HCT116 (cell line): ENCODE measurements around the gene PODNL1. TPM values are rescaled to one million over a fixed set of nuclear protein-coding genes. Genes with fewer than 3 reads are reported as not detected.

Experiments used
- ATAC-seq: fragments of 200-7000 bp; cut with Tn5 transposase; 2 replicates; pipeline ENCODE4 v1.9.1; 2020; ENCODE audit warnings: mild to moderate bottlenecking, moderate library complexity
- BruUV-seq: library from RNA; stranded (reverse); fragments of 400-500 nt; replicated peaks from 2 replicates; lab custom pipeline; 2021; lab: Mats Ljungman, UMichigan
- CTCF ChIA-PET: fragments of 300-600 bp; sonication (Branson Sonifier 250); formaldehyde crosslinking; loops from one replicate; lab custom pipeline; 2021; ENCODE audit warnings: antibody characterized with exemption; lab: Charles Lee
- POLR2A ChIA-PET: fragments of 300-600, 350-600 bp; sonication (Branson Sonifier 250); formaldehyde crosslinking; loops from one replicate; lab custom pipeline; 2021; ENCODE audit warnings: antibody characterized with exemption; lab: Charles Lee
- RAD21 ChIA-PET, 2 experiments: fragments of 300-600 bp; sonication (Branson Sonifier 250); formaldehyde crosslinking; loops; one replicate each; lab custom pipeline; 2023; ENCODE audit warnings: low total read pairs in 2 of 2; ENCODE audit not compliant: uncharacterized antibody in 2 of 2, unreplicated experiment in 2 of 2, low non-redundant PET in 1 of 2; lab: Charles Lee
- DNase-seq: peaks from one replicate; pipeline ENCODE4 v3.0.0-alpha.2; 2010; ENCODE audit warnings: low read depth, low spot score
- H2AFZ ChIP-seq: fragments of 200-600 bp; shearing (Covaris generic), sonication (generic); 2 replicates; pipeline ENCODE4 v1.6.1; 2017; ENCODE audit warnings: low read depth, mixed run types, mixed read lengths, antibody characterized with exemption, low read length; ENCODE audit not compliant: poor library complexity, severe bottlenecking
- H3K27ac ChIP-seq: 2 replicates; pipeline ENCODE4 v1.5.1; 2012; ENCODE audit warnings: low read depth, low read length
- H3K27me3 ChIP-seq: fragments of 200-600 bp; sonication (generic); 2 replicates; pipeline ENCODE4 v1.6.1; 2016; ENCODE audit warnings: mixed run types, low read length, mixed read lengths; ENCODE audit not compliant: insufficient read depth
- H3K36me3 ChIP-seq, 2 experiments: fragments of 200-500 bp in 1 of 2; fragments of 200-600 bp in 1 of 2; sonication (Bioruptor generic) in 1 of 2; sonication (generic) in 1 of 2; 2 replicates each; pipeline versions ENCODE4 v1.5.1 to v1.6.1; 2014 to 2016; ENCODE audit warnings: low read length in 2 of 2, inconsistent platforms in 1 of 2, mixed read lengths in 1 of 2, mixed run types in 1 of 2; ENCODE audit not compliant: insufficient read depth in 2 of 2, control insufficient read depth in 1 of 2
- H3K4me1 ChIP-seq, 2 experiments: fragments of 200-600 bp in 1 of 2; sonication (generic) in 1 of 2; 2 replicates each; pipeline versions ENCODE4 v1.5.1 to v1.6.1; 2012 to 2017; ENCODE audit warnings: low read length in 2 of 2, inconsistent platforms in 1 of 2, mild to moderate bottlenecking in 1 of 2, mixed read lengths in 1 of 2, mixed run types in 1 of 2, moderate library complexity in 1 of 2; ENCODE audit not compliant: insufficient read depth in 2 of 2, control insufficient read depth in 1 of 2
- H3K4me2 ChIP-seq: fragments of 200-600 bp; sonication (generic); 2 replicates; pipeline ENCODE4 v1.6.1; 2017; ENCODE audit warnings: mixed run types, low read length, mixed read lengths
- H3K4me3 ChIP-seq, 2 experiments: fragments of 200-600 bp in 1 of 2; sonication (generic) in 1 of 2; replicated peaks in 1 of 2; 2 replicates each; pipeline ENCODE4 v1.5.1; 2011 to 2016; ENCODE audit warnings: low read length in 2 of 2, control low read depth in 1 of 2, low read depth in 1 of 2, mild to moderate bottlenecking in 1 of 2, mixed read lengths in 1 of 2, mixed run types in 1 of 2
- H3K79me2 ChIP-seq: fragments of 200-600 bp; sonication (generic); 2 replicates; pipeline ENCODE4 v1.6.1; 2017; ENCODE audit warnings: mild to moderate bottlenecking, mixed run types, low read length, moderate library complexity, mixed read lengths; ENCODE audit not compliant: insufficient read depth
- H3K9ac ChIP-seq: fragments of 200-600 bp; sonication (generic); 2 replicates; pipeline ENCODE4 v1.6.1; 2016; ENCODE audit warnings: low read length, mixed read lengths
- H3K9me2 ChIP-seq: fragments of 200-600 bp; sonication (generic), shearing (Covaris generic); 2 replicates; pipeline ENCODE4 v1.6.1; 2017; ENCODE audit warnings: mixed run types, mild to moderate bottlenecking, moderate library complexity; ENCODE audit not compliant: insufficient read depth
- H3K9me3 ChIP-seq, 2 experiments: fragments of 200-500 bp in 1 of 2; fragments of 200-600 bp in 1 of 2; sonication (Bioruptor generic) in 1 of 2; sonication (generic) in 1 of 2; 2 replicates each; pipeline ENCODE4 v1.6.1; 2014 to 2017; ENCODE audit warnings: low read length in 2 of 2, mixed read lengths in 2 of 2, inconsistent platforms in 1 of 2, low read depth in 1 of 2, mild to moderate bottlenecking in 1 of 2, mixed run types in 1 of 2, moderate library complexity in 1 of 2; ENCODE audit not compliant: control insufficient read depth in 1 of 2, insufficient read depth in 1 of 2
- H4K20me1 ChIP-seq: fragments of 200-600 bp; sonication (generic), shearing (Covaris generic); 2 replicates; pipeline ENCODE4 v1.6.1; 2017; ENCODE audit warnings: mixed run types, mild to moderate bottlenecking, moderate library complexity; ENCODE audit not compliant: insufficient read depth
- CEBPB ChIP-seq: IDR thresholded peaks from 2 replicates; pipeline ENCODE4 v1.6.1; 2012; ENCODE audit warnings: low read depth
- EGR1 ChIP-seq: IDR thresholded peaks from 2 replicates; pipeline ENCODE4 v1.6.1; 2012; ENCODE audit warnings: low read depth
- JUND ChIP-seq: IDR thresholded peaks from 2 replicates; pipeline ENCODE4 v1.6.1; 2012
- POLR2A ChIP-seq: IDR thresholded peaks from 2 replicates; pipeline ENCODE4 v1.7.0; 2011; ENCODE audit warnings: borderline replicate concordance; ENCODE audit not compliant: insufficient read depth, insufficient read length; ENCODE audit errors: extremely low read depth
- RAD21 ChIP-seq: IDR thresholded peaks from 2 replicates; pipeline ENCODE4 v1.6.1; 2012; ENCODE audit warnings: low read depth, mild to moderate bottlenecking
- SIN3A ChIP-seq: IDR thresholded peaks from 2 replicates; pipeline ENCODE4 v1.6.1; 2012; ENCODE audit warnings: low read depth
- SP1 ChIP-seq: IDR thresholded peaks from 2 replicates; pipeline ENCODE4 v1.6.1; 2012; ENCODE audit warnings: low read depth
- TCF7L2 ChIP-seq: IDR thresholded peaks from 2 replicates; pipeline ENCODE4 v1.7.0; 2011; ENCODE audit warnings: borderline replicate concordance, inconsistent platforms; ENCODE audit not compliant: insufficient read depth, insufficient read length; ENCODE audit errors: extremely low read depth
- ZFX ChIP-seq: fragments of 450-650 bp; IDR thresholded peaks from 2 replicates; pipeline ENCODE4 v1.6.1; 2017
- ZNF274 ChIP-seq: fragments of 200-500 bp; sonication (Bioruptor generic); IDR thresholded peaks from 2 replicates; pipeline ENCODE4 v1.6.1; 2014; ENCODE audit warnings: mild to moderate bottlenecking, low read depth, low read length, inconsistent platforms
- intact Hi-C: fragments of 100-400 bp; cut with micrococcal nuclease; formaldehyde crosslinking; loops from 2 replicates; pipeline ENCODE4 v1.10.0; 2022
- total RNA-seq: library from RNA; stranded (reverse); gene quantifications from one replicate; pipeline ENCODE4 v1.2.1, GENCODE V29; 2021; ENCODE audit not compliant: unreplicated experiment
- TF ChIP-seq, protein P1 (sequence below): IDR thresholded peaks from 2 replicates; pipeline ENCODE4 v1.6.1; 2012
- TF ChIP-seq, protein P2 (sequence below), 3 experiments: fragments of 200-600 bp in 1 of 3; sonication (generic) in 1 of 3; IDR thresholded peaks in 2 of 3; conservative IDR thresholded peaks in 1 of 3; 2 replicates each; pipeline ENCODE4 v1.5.1; 2012 to 2017; ENCODE audit warnings: low read depth in 2 of 3, low read length in 2 of 3, antibody characterized with exemption in 1 of 3, borderline replicate concordance in 1 of 3, control low read depth in 1 of 3, mild to moderate bottlenecking in 1 of 3, mixed read lengths in 1 of 3, mixed run types in 1 of 3, moderate library complexity in 1 of 3; ENCODE audit not compliant: insufficient read depth in 1 of 3
- TF ChIP-seq, protein P3 (sequence below): IDR thresholded peaks from 2 replicates; pipeline ENCODE4 v1.6.1; 2011; ENCODE audit warnings: mild to moderate bottlenecking, low read length, moderate library complexity; ENCODE audit not compliant: insufficient replicate concordance; ENCODE audit errors: extremely low read depth

PODNL1 gene
- total RNA-seq, 1 experiment from 2014 or later = 0.71 TPM

DNA sequence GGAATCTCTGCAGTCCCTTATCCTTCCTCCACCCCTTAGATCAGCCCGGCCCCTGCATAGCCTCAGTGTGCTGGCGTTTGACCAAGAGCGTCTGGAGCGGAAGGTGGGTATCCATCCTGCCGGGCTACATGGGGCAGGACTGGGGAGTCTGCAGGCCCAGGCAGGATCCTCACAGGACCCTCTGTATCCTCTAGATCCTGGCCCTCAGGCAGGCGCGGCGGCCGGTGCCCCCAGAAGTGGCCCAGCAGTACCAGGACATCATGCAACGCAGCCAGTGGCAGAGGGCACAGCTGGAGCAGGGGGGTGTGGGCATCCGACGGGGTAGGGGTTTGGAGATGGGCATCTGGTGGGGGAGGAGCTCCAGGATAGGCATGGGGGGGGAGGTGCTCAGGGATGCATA lies 8.9 kb downstream of the PODNL1 start:
- no peaks in the 10 kb centered on the region for H4K20me1 ChIP-seq
- ChIA-PET CTCF (interaction anchor here (0.6 kb wide), 1 partner anchor 18 kb away, joined by 3 read pairs; no protein-coding TSS in a partner anchor), POLR2A (no interaction called here), RAD21 (no interaction called here)
- peaks cover 3 to 6% of the 10 kb centered on the region in 2 experiments; a peak in 2 of 4 replicates for H3K36me3 ChIP-seq
- H3K9me3 ChIP-seq = no peaks in the 10 kb centered on the region
- ATAC-seq (no peak), DNase-seq (no peak)
- H3K9me2 ChIP-seq = no peaks in the 10 kb centered on the region
- H2AFZ ChIP-seq = no peak overlapping the region
- H3K4me2 ChIP-seq = no peak overlapping the region
- H3K9ac ChIP-seq = no peak overlapping the region
- no peaks in the 10 kb centered on the region for H3K4me1 ChIP-seq
- no peak overlapping the region for H3K4me3 ChIP-seq
- H3K27ac ChIP-seq = no peak overlapping the region
- no peaks in the 10 kb centered on the region for H3K27me3 ChIP-seq
- TF ChIP-seq TCF7L2 = no peak
- TF ChIP-seq POLR2A = no peak
- BruUV-seq = no TSS peak
- H3K79me2 ChIP-seq = no peaks in the 10 kb centered on the region
- intact Hi-C loops = no loop called here

DNA sequence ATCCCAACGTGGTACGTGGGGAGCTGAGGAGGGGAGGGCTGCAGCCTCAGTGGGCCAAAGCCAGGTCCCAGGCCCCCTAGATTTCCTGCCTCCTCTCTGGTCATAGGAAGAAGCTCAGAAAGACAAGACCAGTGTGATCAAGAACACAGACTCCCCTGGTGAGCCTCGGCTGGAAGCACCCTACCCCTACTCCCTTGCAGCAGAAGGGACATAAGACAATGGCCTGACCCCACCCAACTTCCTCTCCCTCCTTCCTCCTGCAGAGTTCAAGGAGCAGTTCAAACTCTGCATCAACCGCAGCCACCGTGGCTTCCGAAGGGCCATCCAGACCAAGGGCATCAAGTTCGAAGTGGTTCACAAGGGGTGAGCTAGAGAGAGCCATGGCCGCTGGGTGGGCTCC lies 11.5 kb downstream of the PODNL1 start:
- H3K4me1 ChIP-seq = no peaks in the 10 kb centered on the region
- no peaks in the 10 kb centered on the region for H4K20me1 ChIP-seq
- peaks cover 7 to 8% of the 10 kb centered on the region in 2 experiments; a peak in 2 of 4 replicates for H3K36me3 ChIP-seq
- no peak overlapping the region for H2AFZ ChIP-seq
- H3K79me2 ChIP-seq = no peaks in the 10 kb centered on the region
- intact Hi-C loops = no loop called here
- H3K27me3 ChIP-seq = no peaks in the 10 kb centered on the region
- H3K4me3 ChIP-seq = no peak overlapping the region
- RAD21 ChIA-PET = no interaction called here
- BruUV-seq = no TSS peak
- H3K9me2 ChIP-seq = no peaks in the 10 kb centered on the region
- CTCF ChIA-PET = no interaction called here
- ATAC-seq = no peak
- H3K4me2 ChIP-seq = no peak overlapping the region
- H3K9me3 ChIP-seq = no peaks in the 10 kb centered on the region
- no peak overlapping the region for H3K27ac ChIP-seq
- no peak overlapping the region for H3K9ac ChIP-seq
- POLR2A ChIA-PET = no interaction called here
- no peak for DNase-seq
- TF ChIP-seq ZFX (no peak), EGR1 (no peak), ZNF274 (no peak), SIN3A (no peak), RAD21 (no peak), SP1 (no peak), TCF7L2 (no peak), JUND (no peak), POLR2A (no peak), CEBPB (no peak)
- TF ChIP-seq, protein P1, sequence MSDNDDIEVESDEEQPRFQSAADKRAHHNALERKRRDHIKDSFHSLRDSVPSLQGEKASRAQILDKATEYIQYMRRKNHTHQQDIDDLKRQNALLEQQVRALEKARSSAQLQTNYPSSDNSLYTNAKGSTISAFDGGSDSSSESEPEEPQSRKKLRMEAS = no peak
- TF ChIP-seq, protein P2, sequence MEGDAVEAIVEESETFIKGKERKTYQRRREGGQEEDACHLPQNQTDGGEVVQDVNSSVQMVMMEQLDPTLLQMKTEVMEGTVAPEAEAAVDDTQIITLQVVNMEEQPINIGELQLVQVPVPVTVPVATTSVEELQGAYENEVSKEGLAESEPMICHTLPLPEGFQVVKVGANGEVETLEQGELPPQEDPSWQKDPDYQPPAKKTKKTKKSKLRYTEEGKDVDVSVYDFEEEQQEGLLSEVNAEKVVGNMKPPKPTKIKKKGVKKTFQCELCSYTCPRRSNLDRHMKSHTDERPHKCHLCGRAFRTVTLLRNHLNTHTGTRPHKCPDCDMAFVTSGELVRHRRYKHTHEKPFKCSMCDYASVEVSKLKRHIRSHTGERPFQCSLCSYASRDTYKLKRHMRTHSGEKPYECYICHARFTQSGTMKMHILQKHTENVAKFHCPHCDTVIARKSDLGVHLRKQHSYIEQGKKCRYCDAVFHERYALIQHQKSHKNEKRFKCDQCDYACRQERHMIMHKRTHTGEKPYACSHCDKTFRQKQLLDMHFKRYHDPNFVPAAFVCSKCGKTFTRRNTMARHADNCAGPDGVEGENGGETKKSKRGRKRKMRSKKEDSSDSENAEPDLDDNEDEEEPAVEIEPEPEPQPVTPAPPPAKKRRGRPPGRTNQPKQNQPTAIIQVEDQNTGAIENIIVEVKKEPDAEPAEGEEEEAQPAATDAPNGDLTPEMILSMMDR (IDR thresholded peaks at IDR 0.05 in 2 of 3, conservative IDR thresholded peaks at IDR 0.05 in 1 of 3; ENCODE audit: borderline replicate concordance in 1 of 3, insufficient read depth in 1 of 3, low read depth in 2 of 3, low read length in 2 of 3) = no peak
- TF ChIP-seq, protein P3, sequence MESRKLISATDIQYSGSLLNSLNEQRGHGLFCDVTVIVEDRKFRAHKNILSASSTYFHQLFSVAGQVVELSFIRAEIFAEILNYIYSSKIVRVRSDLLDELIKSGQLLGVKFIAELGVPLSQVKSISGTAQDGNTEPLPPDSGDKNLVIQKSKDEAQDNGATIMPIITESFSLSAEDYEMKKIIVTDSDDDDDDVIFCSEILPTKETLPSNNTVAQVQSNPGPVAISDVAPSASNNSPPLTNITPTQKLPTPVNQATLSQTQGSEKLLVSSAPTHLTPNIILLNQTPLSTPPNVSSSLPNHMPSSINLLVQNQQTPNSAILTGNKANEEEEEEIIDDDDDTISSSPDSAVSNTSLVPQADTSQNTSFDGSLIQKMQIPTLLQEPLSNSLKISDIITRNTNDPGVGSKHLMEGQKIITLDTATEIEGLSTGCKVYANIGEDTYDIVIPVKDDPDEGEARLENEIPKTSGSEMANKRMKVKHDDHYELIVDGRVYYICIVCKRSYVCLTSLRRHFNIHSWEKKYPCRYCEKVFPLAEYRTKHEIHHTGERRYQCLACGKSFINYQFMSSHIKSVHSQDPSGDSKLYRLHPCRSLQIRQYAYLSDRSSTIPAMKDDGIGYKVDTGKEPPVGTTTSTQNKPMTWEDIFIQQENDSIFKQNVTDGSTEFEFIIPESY = no peak
